Measurements from ENCODE around the gene LTBP3.

Gene LTBP3

DNA sequence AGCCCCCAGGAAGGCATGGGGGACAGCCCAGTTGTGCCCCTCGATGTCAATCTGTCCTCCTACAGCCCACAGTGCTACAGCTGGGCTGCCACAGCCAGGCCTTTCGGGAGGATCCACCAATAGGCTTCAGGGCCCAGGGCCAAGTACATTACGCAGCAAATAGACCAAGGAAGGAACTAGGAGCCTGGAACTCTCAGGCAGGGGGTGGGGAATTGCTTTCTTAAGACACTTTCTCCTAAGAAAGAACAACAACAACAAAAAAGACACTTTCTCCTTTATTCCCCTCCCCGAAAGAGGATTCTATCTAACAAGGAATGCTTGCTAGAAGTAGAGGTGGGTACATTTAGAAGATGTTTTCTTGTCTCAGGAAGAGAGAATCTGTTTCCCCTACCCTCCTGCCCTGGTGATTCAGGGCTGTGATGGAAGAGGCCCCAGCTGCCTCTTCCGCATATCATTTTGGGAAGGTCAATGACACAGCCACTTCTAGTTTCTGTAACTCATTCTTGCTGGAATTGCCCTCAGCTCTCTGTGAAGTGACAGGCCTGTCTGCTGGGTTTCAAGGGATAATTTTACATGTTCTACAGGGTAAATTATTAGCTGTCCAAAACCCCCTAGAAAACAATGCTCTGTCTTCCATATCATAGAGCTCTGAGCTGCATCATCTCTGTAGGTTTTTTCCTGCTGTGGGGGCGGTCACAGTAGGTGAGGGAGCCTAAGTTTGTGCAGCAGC is 65.4 kb downstream of the LTBP3 start:
- Histone ChIP-seq H3K27me3 (ENCODE audit: low read depth, low read length) (no peaks in the 10 kb centered on the region), H3K36me3 (ENCODE audit: control insufficient read depth in 1 of 2, insufficient read depth in 2 of 2, low read length in 2 of 2) (peaks cover 0 to 60% of the 10 kb centered on the region in 2 donors), H3K9me3 (ENCODE audit: control insufficient read depth in 1 of 2, low read length in 2 of 2) (no peaks in the 10 kb centered on the region), H3K27ac (ENCODE audit: low read length) (peak overlapping the region; percentile 98), H3K4me3 (ENCODE audit: low read depth in 1 of 2, low read length in 2 of 2) (peak overlapping the region; percentile 33 to 50), H3K4me1 (ENCODE audit: control insufficient read depth in 1 of 2, insufficient read depth in 2 of 2, low read length in 2 of 2) (peaks cover 53 to 62% of the 10 kb centered on the region in 2 donors)

- H3K4me3 ChIP-seq (ENCODE audit: low read depth in 1 of 2, low read length in 2 of 2): peak overlapping the region; percentile 3 to 50
- H3K9me3 ChIP-seq (ENCODE audit: control insufficient read depth in 1 of 2, low read length in 2 of 2): no peaks in the 10 kb centered on the region
- H3K27ac ChIP-seq (ENCODE audit: low read length): peak overlapping the region; percentile 98
- peaks cover 55 to 64% of the 10 kb centered on the region in 2 donors for H3K4me1 ChIP-seq (ENCODE audit: control insufficient read depth in 1 of 2, insufficient read depth in 2 of 2, low read length in 2 of 2)
- H3K36me3 ChIP-seq (ENCODE audit: control insufficient read depth in 1 of 2, insufficient read depth in 2 of 2, low read length in 2 of 2): peaks cover 0 to 59% of the 10 kb centered on the region in 2 donors
- H3K27me3 ChIP-seq (ENCODE audit: low read depth, low read length): no peaks in the 10 kb centered on the region
These were observed 65.8 kb downstream of the LTBP3 start for GRCh38 chr11:65492387-65492636.

DNA sequence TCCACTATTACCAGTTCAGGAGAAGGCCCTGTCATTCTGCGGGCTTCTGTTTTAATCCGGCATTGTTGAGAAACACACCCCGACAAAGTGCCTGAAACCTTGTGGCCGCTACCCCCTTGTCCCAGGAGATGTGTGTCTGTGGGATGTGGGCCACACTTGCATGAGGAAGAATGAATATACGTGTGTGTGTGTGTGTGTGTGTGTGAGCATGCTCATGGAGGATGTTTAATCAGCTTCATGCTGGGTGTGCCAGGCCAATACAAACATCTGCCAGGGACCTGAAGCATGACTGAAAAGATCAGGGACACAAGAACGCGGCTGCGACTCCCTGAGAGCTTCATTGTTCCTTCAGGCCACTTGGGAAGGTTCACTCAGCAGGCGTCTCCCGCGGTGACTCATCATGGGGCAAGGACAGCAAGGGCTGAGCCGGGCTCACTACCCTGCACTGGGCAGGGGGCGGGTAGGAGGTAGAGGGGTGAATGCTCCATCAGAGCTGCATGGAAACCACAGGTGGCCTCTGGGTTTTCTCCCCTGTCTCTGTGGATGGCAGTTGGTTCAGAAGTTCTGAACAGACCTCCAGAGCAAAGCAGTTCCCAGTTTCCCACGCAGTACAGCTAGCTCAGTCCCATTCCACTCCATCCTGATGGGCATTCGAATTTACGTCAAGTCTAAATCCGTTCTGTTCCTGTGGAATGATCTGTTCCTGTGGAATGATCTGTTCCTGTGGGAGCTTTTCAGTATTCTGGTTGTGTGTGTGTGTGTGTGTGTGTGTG is 66.4 kb downstream of the LTBP3 start:
- Histone ChIP-seq H3K27me3 (ENCODE audit: low read depth, low read length) (no peaks in the 10 kb centered on the region), H3K27ac (ENCODE audit: low read length) (peak overlapping the region; percentile 98), H3K9me3 (ENCODE audit: control insufficient read depth in 1 of 2, low read length in 2 of 2) (no peaks in the 10 kb centered on the region), H3K36me3 (ENCODE audit: control insufficient read depth in 1 of 2, insufficient read depth in 2 of 2, low read length in 2 of 2) (peaks cover 0 to 54% of the 10 kb centered on the region in 2 donors), H3K4me1 (ENCODE audit: control insufficient read depth in 1 of 2, insufficient read depth in 2 of 2, low read length in 2 of 2) (peaks cover 57 to 70% of the 10 kb centered on the region in 2 donors), H3K4me3 (ENCODE audit: low read depth in 1 of 2, low read length in 2 of 2) (peak overlapping the region; percentile 3 to 50)

- peaks cover 57 to 75% of the 10 kb centered on the region in 2 donors for H3K4me1 ChIP-seq (ENCODE audit: control insufficient read depth in 1 of 2, insufficient read depth in 2 of 2, low read length in 2 of 2)
- H3K4me3 ChIP-seq (ENCODE audit: low read depth in 1 of 2, low read length in 2 of 2): peak overlapping the region in 1 of 2 donors; percentile 50
- peak overlapping the region; percentile 98 for H3K27ac ChIP-seq (ENCODE audit: low read length)
- no peaks in the 10 kb centered on the region for H3K9me3 ChIP-seq (ENCODE audit: control insufficient read depth in 1 of 2, low read length in 2 of 2)
- H3K27me3 ChIP-seq (ENCODE audit: low read depth, low read length): no peaks in the 10 kb centered on the region
- H3K36me3 ChIP-seq (ENCODE audit: control insufficient read depth in 1 of 2, insufficient read depth in 2 of 2, low read length in 2 of 2): peaks cover 0 to 50% of the 10 kb centered on the region in 2 donors
These were observed 67.0 kb downstream of the LTBP3 start for GRCh38 chr11:65491163-65491465.

DNA sequence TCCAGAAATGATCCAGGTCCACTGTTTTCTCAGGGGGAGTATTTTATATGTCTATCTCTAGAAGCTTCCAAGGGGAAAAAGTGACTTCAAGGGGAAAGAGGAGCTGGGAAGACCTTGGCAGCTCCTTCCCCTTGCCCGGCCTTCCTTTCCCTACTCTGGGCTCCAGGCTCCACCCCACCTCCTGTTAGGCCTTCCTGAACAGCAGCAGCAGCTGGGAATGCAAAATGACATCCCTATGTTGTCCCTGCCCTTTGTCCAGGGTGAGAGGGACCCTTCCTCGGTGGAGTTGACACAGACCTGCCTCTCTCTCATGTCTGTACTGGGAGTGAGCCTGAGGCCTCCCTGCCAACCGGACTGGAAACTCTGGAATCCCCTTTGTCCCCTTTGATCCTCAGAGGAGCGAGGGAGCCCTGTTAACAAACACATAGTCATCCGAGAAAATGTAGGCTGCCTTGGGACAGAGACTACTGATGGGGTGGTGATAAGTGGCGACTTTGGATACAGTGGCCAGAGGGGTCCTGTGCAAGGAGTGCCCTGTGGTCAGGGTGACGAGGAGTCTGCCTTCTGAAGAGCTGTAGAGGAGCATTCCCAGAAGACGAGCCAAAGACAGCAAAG is 68.3 kb downstream of the LTBP3 start:
- Histone ChIP-seq H3K27me3 (ENCODE audit: low read depth, low read length) (no peaks in the 10 kb centered on the region), H3K4me3 (ENCODE audit: low read depth in 1 of 2, low read length in 2 of 2) (peak overlapping the region in 1 of 2 donors; percentile 32), H3K36me3 (ENCODE audit: control insufficient read depth in 1 of 2, insufficient read depth in 2 of 2, low read length in 2 of 2) (peaks cover 0 to 50% of the 10 kb centered on the region in 2 donors), H3K4me1 (ENCODE audit: control insufficient read depth in 1 of 2, insufficient read depth in 2 of 2, low read length in 2 of 2) (peaks cover 57 to 77% of the 10 kb centered on the region in 2 donors), H3K9me3 (ENCODE audit: control insufficient read depth in 1 of 2, low read length in 2 of 2) (no peaks in the 10 kb centered on the region), H3K27ac (ENCODE audit: low read length) (peak overlapping the region; percentile 98)

- H3K27ac ChIP-seq (ENCODE audit: low read length): peak overlapping the region; percentile 98
- peaks cover 0 to 50% of the 10 kb centered on the region in 2 donors for H3K36me3 ChIP-seq (ENCODE audit: control insufficient read depth in 1 of 2, insufficient read depth in 2 of 2, low read length in 2 of 2)
- no peaks in the 10 kb centered on the region for H3K9me3 ChIP-seq (ENCODE audit: control insufficient read depth in 1 of 2, low read length in 2 of 2)
- H3K4me3 ChIP-seq (ENCODE audit: low read depth in 1 of 2, low read length in 2 of 2): peak overlapping the region in 1 of 2 donors; percentile 32
- H3K4me1 ChIP-seq (ENCODE audit: control insufficient read depth in 1 of 2, insufficient read depth in 2 of 2, low read length in 2 of 2): peaks cover 57 to 70% of the 10 kb centered on the region in 2 donors
- no peaks in the 10 kb centered on the region for H3K27me3 ChIP-seq (ENCODE audit: low read depth, low read length)
These were observed 69.0 kb downstream of the LTBP3 start for GRCh38 chr11:65489035-65489705.
